ENCODE data around the gene LMX1B.

LMX1B gene

DNA sequence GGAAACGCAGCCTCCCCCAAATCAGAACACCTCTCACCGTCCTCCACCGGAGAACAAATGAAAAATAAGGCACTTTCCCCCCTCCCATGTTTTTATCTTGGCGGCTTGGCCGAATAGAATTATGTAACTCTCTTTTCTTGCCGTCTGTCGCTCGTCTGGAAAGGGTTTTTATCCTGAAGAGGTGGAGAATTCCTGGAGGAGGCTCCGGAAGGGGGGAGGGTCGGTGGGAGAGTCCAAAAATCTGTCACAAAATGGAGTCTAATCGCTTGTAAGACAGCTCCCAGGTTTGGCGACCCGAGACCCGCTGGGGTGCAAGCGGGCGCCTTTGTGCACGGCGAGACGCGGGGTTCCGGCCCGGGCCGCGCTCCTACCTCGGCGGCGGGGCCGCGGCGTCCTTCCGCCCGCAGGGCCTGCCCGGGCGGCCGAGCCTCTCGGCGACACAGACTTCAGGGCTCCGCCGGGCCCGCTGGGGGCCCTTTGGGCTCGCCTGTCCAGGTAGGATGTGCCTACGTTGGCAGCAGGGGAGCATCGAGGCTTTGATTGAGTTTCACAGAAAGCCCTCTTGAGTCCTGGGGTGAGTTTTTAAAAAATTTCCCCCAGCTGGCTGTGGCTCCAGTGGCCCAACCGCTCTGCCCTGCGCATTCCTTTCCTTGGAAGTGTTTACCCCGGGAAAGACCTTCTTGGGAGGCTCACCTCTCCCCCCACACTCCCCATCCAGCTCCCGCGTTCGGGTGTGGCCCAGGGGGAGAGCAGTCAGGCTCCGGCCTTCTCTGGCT is 5.0 kb downstream of the LMX1B start:
- FAIRE-seq: no peak

DNA sequence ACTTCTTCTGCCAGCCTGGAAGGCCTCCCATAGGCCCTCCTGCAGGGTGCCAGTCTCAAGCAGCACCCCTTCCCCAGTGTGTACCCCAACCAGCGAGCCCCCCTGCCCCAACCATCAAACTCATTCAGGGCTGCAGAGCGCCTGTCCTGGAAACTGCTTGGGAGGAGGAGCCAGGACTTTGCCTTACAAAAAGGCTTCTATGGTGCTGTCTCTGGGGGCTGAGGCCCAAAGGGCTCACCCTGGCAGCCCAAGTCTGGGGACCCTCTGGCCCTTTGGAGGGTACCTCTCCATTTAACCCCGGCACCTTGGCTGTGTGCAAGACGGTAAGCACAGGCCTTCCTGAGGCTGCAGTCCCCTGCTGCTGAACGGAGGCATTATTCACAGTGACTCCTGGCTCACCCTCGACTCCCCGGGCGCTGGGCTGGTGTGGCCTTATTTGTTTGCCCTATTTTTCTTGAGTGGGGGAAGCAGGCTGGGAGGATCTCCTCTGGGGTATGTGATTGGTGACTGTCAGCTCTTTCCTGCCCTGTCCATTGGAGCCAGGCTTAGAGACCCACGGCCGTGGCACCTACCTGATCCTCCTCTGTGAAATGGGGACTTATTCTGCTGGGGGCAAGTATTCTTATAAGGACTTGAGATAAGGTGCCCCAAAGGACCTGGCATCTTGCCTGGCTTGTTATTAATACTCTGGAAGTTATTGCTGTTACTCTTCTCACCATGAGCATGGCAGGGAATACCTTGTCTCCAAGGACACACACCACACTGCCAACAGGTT is 5.8 kb downstream of the LMX1B start:
- no peak for FAIRE-seq

DNA sequence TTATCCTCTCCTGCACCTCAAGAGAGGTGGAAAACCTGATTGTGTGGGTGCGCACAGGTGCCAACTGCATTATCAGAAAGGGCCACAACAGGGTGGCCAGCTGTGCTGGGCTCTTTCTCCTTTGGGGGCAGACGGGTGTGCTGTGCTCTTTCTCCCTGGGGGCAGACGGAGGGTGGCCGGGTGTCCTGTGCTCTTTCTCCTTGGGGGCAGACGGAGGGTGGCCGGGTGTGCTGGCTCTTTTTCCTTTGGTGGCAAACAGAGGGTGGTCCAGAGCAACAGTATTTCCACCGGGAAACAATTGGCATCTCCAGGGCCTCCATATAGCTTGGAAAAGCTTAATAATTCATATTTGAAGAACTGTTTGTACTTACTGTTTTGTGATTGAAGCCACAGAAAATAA is 6.8 kb downstream of the LMX1B start:
- FAIRE-seq: no peak

DNA sequence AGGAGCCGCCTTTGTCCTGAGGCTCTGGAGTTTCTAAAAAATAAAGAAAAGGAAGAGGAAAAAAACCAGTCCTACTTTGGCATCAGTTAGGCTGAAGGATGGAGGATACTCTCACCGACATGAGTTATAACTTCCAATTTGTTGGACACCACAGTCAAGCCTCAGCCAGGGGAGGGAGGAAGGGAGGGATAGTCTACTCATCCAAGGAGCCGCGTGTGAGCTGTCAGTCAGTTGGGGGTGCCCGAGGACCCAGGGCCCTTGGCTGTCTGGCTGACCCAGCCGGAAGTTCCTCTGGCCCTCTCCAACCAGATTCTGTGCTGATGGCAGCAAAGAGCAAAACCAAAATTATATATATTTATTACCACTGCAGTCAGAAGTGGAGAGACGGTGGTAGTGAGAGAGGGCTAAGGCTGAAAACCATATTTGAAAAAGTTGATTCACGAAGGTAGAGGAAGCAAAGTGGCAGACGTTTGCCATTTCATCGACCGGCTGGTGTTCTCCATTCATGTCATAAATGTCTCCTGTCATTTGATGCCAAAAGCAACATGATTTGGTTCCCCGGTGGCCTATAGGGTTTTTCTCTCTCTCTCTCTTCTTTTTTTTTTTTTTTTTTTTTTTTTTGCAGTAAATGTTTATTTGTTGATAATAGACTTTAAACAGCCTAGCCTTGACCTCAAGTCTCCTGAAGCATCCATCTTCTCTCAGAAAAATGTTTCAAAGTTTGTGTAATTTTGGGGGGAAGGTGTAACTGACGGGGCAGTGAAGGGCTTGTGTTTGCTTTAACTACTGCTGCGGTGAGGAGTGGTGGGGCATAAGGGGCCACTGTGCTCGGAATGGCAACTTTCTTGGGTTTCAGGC is 7.6 kb downstream of the LMX1B start:
- no peak for FAIRE-seq

DNA sequence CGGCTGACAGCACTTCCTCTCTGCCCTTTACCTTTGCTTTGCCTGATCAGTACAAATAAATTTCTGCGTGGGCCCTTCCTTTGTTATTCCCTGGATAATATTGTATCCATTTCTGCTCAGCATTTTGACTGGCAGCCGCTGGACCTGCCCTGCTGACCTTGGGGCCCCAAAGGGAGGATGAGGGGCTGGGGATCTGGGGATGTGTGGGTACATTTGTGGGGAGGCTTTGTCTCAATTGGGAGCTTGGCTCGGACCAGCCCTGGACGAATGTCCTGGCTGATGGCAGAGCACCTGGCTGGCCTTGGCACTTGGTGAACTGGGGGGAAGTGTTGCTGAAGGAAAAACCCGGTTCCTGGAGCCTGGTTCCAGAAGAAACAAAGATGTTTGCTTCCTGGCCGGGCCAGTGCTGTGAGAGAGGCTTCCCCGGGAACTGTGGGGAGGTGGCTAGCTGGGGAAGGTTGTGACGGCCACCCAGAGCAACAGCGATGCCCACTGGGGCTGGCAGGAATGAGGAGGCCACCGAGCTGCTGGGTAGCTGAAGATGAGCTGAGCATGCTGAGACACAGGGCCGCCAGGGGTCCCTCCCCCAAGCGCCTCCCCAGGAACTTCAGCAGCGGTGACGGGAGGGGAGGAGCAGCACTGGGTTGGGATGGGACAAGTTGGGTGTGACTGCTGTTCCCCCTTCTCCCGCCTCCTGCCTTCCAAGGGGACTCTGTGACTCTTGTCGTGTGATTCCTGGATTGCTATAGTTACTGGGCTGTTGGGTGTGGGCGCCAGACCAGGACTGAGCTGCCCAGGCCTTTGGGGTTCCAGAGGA is 8.4 kb downstream of the LMX1B start:
- FAIRE-seq: no peak

DNA sequence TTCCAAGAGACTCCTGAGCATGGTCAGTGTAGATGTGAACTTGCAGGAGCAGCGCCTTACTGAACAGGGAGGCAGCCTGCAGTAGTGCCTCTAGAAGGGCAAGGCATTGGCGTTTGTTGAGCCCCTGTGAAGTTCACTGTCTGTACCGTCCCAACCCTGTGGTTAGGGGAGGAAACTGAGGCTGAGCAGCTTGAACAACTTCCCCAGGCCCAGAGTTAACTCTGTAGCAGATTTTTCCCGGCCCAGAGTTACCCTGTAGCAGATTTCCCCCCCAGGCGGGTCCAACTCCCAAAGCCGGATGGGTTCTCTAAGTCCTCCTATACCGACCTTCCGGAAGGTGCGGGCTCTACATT is 9.6 kb downstream of the LMX1B start:
- no peak for FAIRE-seq

DNA sequence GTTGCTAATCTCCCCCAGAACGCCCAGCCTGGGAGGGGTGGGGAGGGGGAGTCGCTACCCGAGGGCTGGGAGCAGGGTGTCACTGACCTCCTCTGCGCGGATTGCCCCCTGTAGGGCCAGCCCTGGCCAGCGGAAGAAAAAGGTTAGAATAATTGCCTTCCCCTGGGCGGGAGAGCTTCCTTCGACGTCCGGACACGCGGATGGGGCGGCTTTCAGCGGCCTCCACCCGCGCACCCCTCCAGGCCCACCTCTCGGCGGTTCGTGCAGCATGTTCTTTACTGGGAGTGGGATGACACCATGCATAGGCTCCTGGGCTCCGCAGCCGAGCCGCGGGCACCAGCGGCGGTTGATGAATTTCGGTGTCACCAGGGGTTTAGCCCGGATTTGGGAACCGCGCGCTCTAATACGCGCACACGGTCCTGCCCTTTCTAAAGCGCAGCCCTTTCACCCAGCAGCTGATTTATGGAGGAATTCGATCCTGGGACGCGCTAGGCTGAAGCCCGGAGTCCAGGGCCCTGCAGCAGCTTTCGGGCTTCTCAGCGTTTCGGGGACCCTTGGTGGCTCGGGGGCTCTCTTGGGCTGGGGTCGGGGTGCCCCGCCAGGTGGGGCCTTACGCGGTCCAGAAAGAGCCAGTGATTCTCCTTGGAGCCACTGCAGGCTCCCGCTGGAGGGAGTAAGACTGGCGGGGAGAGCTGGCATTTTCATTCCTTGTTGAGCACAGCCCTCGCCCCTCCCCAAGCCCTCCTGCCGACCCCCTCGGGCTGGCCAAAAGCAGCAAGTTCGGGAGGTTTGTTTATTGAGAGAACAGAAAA is 10.1 kb downstream of the LMX1B start:
- FAIRE-seq: no peak

DNA sequence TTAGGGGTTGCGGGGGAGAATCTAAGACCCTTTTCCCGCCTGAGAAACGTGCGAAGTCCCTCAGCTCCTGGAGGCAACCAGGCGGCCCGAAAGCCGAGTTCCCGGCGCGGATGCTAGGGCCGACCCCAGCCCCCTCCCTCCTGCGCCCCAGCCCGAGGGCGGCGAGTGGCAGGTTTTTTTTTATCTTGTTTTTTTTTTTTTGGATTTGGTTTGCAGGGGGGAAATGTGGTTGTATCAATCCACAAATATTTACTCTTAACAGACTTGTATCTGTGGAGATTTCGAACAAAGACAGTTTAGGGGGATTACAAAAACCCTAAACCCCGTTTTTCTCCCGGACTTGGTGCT is 10.7 kb downstream of the LMX1B start:
- FAIRE-seq: no peak

DNA sequence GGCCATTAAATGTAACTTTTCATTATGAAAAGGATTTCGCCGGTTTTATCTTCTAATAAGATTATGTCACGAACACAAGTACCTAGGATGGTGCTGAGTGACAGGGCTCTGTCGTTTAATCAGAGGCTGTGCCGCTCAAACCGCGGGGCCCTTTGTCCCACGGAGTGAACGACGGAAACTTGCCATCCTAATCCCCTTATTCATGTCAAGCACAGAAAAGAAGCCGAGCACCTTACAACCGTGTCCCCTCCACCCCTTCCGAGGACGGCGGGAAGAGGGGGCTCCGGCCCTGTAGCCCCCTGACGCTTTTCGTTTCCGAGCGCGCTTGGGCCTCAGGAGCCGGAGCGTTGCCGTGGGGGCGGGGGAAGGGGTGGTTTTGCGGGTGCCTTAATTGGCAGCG is 11.2 kb downstream of the LMX1B start:
- FAIRE-seq: no peak

DNA sequence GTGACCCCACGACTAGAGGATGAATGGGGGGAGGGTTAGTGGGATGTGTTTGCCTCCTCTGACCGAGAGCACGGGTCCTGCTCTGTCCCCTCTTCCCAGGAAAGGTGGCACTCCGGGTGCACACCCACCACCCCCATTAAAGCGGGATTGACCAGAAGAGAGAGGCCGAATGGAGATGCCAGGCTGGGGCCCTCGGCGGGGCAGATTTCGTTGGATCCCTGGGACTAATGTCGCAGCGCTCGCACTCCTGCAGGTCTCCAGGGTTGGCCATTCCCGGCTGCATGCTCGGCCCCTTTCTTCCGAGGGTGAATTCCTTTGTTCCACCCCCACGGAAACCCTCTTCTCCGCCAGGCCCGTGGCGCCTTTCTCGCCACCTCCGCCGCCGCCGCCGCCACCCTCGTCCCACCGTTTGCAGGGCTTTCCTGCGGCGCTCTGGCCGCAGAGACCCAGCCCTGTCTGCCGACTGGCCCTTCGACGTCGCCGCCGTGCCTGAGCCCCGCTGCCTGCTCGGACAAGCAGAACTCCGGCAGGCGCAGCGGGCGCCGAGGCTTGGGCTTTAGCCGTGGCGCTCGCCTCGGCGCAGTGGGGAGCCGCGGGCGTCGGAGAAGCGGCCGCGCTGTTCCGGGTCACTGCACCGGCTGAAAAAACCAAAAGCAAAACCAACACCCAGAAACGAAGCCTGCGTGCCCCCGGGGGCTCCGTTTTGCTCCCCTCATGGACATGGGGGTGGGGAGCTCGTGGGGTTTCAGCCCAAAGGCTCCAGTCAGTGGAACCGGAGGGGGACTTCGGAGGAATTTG is 11.8 kb downstream of the LMX1B start:
- no peak for FAIRE-seq

DNA sequence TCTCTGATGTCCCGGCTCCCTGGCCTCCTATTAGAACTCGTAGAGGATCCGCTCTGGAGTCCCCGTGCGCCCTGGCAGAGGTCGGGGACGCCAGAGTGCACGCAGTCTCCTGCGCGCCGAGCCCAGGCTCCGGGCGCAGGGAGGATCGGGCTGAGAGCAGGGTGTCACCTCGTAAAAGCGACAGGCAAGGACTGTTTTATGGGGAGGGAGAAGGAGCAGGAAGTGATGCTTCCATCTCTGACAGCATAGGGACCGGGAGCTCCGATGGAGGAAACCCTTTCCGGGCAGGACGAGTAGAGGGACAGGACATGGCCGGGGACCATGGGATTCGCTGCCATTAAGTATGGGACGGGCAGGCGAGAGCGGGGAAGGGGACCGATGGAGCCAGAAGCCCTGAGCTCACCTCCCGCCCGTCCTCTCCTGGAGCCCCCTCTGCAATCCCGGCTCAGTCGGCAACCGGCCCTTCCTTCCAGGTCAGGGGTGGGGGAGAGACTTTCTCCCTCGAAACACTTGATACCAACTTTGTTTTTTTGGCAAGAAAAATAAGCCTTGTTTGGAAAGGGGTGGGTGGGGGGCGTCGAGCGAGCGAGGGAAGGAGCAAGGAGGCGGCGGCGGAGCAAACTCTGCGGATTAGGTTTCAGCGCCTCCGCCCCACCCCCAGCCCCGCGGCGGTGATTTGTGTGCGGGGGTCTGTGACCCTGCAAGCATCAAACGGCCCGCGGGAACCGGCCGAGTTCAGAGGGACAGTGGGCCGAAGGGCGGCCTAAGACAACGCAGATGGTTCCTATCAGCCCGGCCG is 12.6 kb downstream of the LMX1B start:
- no peak for FAIRE-seq

DNA sequence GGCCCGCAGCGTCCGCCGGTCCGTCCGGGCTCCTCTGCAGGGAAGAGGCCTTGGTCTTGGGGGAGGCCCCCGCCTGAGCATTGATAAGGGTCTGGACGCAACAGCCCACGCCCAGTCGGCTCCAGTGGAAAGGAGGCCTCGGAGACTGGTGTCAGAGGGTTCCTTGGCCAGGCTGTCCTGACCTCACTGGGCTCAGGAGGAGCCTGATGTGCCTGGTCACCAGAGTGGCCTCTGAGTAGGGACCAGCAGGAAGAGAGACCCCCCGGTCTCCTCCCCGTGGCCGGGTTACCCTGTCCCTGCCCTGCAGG is 13.2 kb downstream of the LMX1B start:
- no peak for FAIRE-seq

DNA sequence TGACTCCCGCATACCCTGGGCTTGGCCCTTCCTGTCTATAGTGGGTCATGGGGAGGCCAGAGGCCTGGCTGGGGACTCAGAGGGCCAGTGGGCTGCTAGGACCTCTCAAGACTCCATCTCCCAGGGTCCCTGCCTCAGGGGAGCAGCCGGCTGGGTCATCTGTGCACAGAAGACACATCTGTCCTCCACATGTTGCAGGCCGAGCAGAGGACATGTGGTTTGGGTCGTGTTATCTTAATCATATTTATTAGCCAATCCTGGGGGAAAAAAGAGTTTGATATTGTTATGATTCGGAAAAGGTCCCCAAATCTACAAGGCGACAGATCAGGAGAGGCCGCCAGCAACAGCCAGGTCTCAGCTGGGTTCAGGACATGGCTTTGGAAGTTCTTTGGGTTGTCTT is 14.4 kb downstream of the LMX1B start:
- no peak for FAIRE-seq

DNA sequence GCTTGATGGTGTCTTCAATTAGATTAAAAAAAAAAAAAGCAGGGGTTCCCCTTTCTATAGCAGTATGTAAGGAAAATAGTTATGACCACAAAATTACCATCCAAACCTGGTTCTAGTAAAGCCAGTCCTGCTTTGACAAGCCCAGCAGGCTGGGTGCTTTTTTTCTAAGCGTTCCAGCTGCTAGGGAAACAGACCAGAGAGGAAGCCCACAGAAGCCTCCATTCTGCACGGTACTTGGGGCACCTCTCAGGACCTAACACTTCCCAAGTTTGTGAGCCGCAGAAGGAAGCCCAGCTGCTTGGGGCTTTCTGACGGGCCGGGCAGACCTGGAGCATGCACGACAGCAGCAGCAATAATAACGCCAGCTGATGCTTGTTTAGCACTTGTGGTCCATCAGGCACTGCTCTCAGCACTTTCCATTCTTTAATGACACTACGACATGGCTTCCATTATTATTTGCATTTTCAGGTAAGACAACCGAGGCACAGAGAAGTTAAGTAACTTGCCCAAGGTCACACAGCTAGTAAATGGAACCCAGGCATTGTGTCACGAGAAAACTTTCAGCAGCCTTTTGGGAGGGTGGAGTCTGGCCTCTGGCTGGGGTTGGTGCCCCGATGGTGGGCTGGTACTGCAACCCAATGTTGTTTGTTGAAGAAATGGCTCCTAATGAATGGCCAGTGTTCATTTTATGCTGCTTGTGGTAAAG is 15.4 kb downstream of the LMX1B start:
- FAIRE-seq: no peak

DNA sequence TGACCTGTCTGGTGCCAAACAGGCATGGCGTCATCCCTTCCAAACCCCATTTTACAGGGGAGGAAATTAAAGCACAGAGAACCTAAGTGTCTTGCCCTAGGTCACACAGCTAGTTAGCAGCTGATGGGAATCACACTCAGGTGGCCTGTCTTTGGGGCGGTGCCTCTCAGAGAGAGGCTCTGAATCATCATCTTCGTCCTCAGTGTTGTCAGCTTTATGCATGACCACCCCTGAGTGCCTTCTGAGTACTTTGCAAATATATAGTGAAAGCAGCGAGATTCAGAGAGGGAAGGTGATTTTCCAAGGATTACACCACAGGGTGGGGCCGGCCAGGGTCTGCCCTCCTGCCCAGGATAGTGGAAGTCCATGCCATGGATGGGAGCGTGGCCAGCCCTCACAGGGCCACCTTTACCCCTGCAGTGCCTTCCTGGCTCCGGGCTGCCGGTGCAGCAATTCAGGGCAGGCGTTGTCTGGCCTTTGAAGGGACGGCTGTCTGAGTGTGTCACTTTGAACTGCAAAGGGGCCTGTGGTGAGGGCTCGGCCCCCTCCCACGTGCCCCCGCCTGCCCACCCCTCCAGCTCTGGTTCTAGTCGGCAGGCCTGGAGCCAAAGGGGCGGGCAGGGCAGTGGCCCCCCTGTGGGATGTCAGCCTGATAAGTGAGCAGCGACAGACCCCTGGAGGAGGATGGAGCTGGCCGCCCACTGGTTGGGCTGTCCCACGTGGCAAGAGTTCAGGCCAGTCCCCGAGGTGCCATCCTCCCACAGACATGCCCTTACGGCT is 16.9 kb downstream of the LMX1B start:
- FAIRE-seq: no peak

DNA sequence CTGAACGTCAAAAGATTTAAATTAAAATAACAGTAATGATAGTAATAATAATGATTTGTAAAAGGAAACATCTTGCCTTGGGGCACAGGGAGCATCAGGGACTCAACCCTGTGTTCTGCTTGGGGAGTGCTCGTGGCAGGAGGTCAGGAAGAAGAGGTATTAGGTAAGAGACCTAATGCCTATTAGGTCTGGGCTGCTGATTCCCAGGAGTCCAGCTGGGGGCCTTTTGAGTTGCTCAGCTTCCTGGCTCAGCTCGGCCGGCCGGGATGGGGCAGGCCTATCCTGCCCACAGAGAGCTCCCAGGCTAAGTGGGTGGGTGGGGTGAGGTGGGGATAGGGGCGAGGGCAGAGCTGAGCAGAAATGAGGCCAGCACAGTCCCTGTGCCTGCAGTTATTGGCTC is 17.5 kb downstream of the LMX1B start:
- no peak for FAIRE-seq

DNA sequence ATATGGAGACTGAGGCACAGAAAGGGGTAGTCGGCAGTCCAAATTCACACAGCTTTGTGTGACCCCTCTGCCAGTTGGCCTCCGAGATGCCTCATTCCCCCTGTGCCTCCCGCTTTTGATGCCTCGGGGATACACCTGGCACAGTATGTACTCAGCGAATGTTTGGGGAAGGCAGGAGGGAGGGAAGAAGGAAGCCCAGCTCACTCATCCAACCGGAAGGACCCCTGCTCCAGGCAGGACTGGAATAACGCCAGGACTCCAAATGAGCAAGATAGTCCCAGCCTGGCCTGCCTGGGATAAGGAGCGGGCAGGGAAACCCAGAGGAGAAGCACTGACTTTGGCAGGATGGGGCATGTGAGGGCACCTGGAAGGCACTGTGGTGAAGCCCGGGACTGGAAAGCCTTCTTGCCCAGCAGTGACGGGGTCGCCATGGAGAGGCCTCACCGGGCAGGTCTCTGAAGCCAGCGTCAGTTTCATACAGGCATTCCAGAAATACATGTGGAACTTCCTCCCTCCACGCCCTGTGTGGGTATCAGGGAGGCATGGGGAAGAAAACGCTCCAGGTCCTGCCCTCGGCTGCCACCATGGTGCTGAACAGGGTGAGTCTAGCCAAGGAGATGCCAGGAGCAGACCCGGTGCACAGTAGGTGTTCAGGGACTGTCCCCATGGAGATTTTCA is 20.3 kb downstream of the LMX1B start:
- FAIRE-seq: no peak

DNA sequence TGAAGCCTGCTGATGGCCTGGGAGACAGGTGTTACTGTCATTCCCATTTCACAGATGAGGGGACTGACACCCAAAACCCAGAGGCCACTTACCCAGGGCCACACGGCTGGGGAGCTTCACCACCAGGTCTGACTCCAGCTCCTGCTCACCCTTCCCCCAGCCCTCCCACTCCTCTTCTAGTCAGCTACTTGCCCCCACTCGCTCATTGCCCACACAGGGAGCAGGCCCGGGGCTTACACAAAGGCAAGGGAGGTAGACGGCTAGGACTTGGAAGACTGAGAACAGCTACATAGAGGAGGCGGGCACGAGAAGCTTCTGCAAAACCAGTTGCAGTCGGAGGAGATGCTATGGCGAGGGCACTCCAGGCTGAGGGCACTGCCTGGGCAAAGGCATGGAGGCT is 21.3 kb downstream of the LMX1B start:
- no peak for FAIRE-seq
